Psoas muscle (tissue), 8 donors: ENCODE measurements around the gene ZNF615. TPM values are rescaled to one million over a fixed set of nuclear protein-coding genes. Genes with fewer than 3 reads are reported as not detected.
"Not testable (repeated sequence)": the region's sequence is repeated elsewhere in the genome, so short reads cannot be mapped to it uniquely, and the experiment has no call there.

ENCODE experiments used
- ATAC-seq, 4 donors: fragments of 200-7000 bp; cut with Tn5 transposase; one replicate each; pipeline ENCODE4 v1.9.1; 2020; ENCODE audit warnings: moderate library complexity in 3 of 4, mild to moderate bottlenecking in 2 of 4
- DNase-seq, 2 donors: peaks; one replicate each; pipeline ENCODE4 v3.0.0-alpha.2; 2020
- H3K27ac ChIP-seq: fragments of 200-600 bp; one replicate; pipeline ENCODE4 v1.8.0; 2022
- H3K27me3 ChIP-seq, 3 donors: fragments of 200-600 bp in 1 of 3; one replicate each; pipeline versions ENCODE4 v1.6.1 to v1.8.0; 2013 to 2022; ENCODE audit warnings: low read length in 2 of 3, mild to moderate bottlenecking in 2 of 3, moderate library complexity in 1 of 3; ENCODE audit not compliant: insufficient read depth in 3 of 3
- H3K36me3 ChIP-seq, 2 donors: fragments of 200-600 bp in 1 of 2; one replicate each; pipeline versions ENCODE4 v1.6.1 to v1.8.0; 2013 to 2022; ENCODE audit warnings: low read depth in 1 of 2, mild to moderate bottlenecking in 1 of 2, moderate library complexity in 1 of 2; ENCODE audit not compliant: insufficient read depth in 1 of 2
- H3K4me1 ChIP-seq: fragments of 200-600 bp; one replicate; pipeline ENCODE4 v1.8.0; 2022
- H3K4me3 ChIP-seq: fragments of 200-600 bp; one replicate; pipeline ENCODE4 v1.8.0; 2022; ENCODE audit warnings: mild to moderate bottlenecking
- H3K9me3 ChIP-seq: fragments of 200-600 bp; one replicate; pipeline ENCODE4 v1.8.0; 2022
- WGBS, 3 donors: extraction: QIAGEN DNeasy Blood & Tissue Kit; methylation state at CpG; one replicate each; pipeline versions ENCODE4 v1.1.6 to v1.1.7; 2013; 5-methylcytosine and 5-hydroxymethylcytosine counted together
- intact Hi-C, 2 donors: fragments of 100-400 bp; cut with DNase I; formaldehyde crosslinking; loops; one replicate each; pipeline versions ENCODE4 v1.11.0 to v1.14.2; 2022
- polyA plus RNA-seq, 3 donors: library from polyadenylated mRNA; stranded (reverse); fragments of 200-250 nt; gene quantifications; one replicate each; pipeline ENCODE4 v1.2.3, GENCODE V29; 2013
- total RNA-seq, 4 donors: library from RNA; stranded (reverse); fragmentation: NEBNext Ultra II Directional in 2 of 4; extraction: Animal tissue kit (Norgen Biotek cat#: 25700) in 2 of 4; gene quantifications; one replicate each; pipeline versions ENCODE4 v1.2.1 to v1.2.4, GENCODE V29; 2021 to 2023
- TF ChIP-seq, protein P1 (sequence below): fragments of 200-600 bp; IDR thresholded peaks from one replicate; pipeline ENCODE4 v1.8.0; 2022; ENCODE audit warnings: antibody characterized with exemption
- donor health status: healthy with polysubstance abuse.
- donor health status: DM: no; HTN: no; CAD: no; lungs with moderate emphysema.
- donor health status: Bipolar disorder and iron deficiency.
- donor health status: healthy.
- donor health status: DM: yes; HTN: yes; CAD: no.
- donor health status: DM: no; HTN: no; CAD: no.
- donor health status: DM: no; HTN: no; CAD: no.
- donor health status: DM: yes; HTN: yes; CAD: no.

ZNF615 gene
- total and polyA plus RNA-seq, 7 donors: 1.5 to 8.2 (median 5.1) TPM

DNA sequence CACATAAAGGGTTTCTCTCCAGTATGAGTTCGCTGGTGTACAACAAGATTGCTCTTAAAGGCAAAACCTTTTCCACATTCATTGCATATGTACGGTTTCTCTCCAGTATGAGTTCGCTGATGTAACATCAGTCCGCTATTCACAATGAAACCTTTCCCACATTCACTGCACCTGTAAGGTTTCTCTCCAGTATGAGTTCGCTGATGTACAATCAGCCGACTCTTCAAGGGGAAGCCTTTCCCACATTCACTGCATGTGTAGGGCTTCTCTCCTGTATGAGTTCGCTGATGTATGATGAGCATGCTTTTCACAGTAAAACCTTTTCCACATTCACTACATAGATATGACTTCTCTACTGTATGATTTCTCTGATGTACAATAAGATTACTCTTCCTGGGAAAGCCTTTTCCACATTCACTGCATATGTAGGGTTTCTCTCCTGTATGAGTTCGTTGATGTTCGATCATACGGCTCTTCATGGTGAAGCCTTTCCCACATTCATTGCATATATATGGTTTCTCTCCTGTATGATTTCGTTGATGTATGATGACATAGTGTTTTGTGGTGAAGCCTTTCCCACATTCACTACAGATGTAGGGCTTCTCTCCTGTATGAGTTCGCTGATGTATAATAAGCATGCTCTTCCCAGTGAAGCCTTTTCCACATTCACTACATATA is 26.2 kb upstream of the ZNF615 start:
- 98 to 99% (median 98%) methylated on average over 12 of the region's 12 CpGs for WGBS, 3 donors

DNA sequence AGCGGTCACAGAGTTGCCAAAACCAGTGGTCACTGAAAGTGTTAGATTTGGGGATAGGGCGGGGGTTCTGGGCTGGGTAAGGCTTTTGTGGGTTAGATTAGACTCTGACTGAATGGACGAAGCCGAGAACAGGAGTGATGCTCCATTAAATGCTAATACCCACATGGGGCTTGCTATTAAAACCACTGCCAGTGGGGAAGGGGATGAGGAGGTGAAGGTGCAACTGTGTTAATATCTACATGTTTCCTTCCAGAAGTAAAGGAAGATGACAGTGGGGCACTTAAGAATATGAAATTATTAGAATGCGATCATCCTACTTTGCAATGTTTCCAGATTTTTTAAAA is 20.7 kb upstream of the ZNF615 start:
- TF ChIP-seq, protein P1, sequence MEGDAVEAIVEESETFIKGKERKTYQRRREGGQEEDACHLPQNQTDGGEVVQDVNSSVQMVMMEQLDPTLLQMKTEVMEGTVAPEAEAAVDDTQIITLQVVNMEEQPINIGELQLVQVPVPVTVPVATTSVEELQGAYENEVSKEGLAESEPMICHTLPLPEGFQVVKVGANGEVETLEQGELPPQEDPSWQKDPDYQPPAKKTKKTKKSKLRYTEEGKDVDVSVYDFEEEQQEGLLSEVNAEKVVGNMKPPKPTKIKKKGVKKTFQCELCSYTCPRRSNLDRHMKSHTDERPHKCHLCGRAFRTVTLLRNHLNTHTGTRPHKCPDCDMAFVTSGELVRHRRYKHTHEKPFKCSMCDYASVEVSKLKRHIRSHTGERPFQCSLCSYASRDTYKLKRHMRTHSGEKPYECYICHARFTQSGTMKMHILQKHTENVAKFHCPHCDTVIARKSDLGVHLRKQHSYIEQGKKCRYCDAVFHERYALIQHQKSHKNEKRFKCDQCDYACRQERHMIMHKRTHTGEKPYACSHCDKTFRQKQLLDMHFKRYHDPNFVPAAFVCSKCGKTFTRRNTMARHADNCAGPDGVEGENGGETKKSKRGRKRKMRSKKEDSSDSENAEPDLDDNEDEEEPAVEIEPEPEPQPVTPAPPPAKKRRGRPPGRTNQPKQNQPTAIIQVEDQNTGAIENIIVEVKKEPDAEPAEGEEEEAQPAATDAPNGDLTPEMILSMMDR: no peak
- H3K36me3 ChIP-seq: peaks cover 17 to 39% of the 10 kb centered on the region in 2 donors
- DNase-seq (no peak), ATAC-seq (peak in 3 of 4 donors; percentile 17 to 38 (median 24))
- peaks cover 5% of the 10 kb centered on the region for H3K4me1 ChIP-seq
- intact Hi-C loops: loop anchor here (2.0 to 5.0 kb wide), 3 partner anchors 20 to 41 kb away; partner anchors contain the start of genes ZNF432 (in 2 of the 2), ZNF350 (in 1 of the 2) and ZNF615 (in 1 of the 2)
- H3K4me3 ChIP-seq: peak overlapping the region; percentile 92
- 16 to 19% (median 18%) methylated on average over 5 of the region's 5 CpGs for WGBS, 3 donors
- H3K27ac ChIP-seq: peak overlapping the region; percentile 96
- peaks cover 69% of the 10 kb centered on the region for H3K9me3 ChIP-seq
- H3K27me3 ChIP-seq: no peaks in the 10 kb centered on the region

More for the DNA sequence above, 26.2 kb upstream of the ZNF615 start:
- Histone ChIP-seq H3K36me3 (peaks cover 49 to 63% of the 10 kb centered on the region in 2 donors), H3K27me3 (no peaks in the 10 kb centered on the region), H3K4me1 (no peaks in the 10 kb centered on the region), H3K27ac (no peak overlapping the region), H3K4me3 (no peak overlapping the region), H3K9me3 (peaks cover 95% of the 10 kb centered on the region)
- TF ChIP-seq, protein P1: no peak
- DNase-seq: no peak
- intact Hi-C loops: no loop called here
- no peak for ATAC-seq

DNA sequence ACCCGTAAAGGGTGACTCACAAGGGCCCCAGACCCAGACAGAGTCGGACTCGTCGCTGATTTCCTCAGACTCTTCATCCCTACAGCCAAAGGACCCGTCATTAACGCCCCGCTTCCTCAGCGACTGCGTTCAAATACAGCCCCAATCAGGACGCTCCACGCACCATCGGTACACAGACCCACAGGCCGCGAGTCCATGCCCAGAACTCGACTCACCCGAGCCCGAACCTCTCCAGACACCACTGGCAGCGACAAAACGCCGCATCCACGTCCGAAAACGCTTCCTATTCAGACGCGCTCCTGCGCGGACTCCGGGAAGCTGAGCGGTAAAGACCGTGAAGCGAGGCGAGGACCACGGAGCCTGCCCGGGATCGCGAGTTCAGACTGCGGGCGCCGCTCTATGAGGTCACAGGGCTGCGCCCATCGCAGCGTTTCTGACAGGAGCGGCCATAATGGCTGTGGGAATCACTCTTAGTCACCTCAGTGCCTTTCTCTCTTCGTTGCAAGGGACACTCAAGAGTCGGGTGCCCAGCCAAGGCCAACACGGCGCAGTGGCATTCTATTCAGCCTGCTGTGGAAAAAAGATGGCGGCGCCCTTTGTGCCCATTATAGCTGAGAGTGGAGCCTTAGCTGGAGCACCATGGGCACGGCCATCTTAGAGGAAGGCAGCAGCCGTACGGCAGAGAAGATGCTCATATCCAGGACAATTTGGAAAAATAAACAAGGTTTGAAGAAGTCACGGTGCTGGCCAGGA is 20.2 kb upstream of the ZNF615 start, which contains the start of gene ZNF614:
Gene ZNF614, minus strand, starts transcription at position 353 of the 753 bp plus-strand sequence. CDS start 2,634 bp downstream, outside the sequence.
- peaks cover 5% of the 10 kb centered on the region for H3K4me1 ChIP-seq
- peaks cover 69% of the 10 kb centered on the region for H3K9me3 ChIP-seq
- TF ChIP-seq, protein P1: no peak
- H3K4me3 ChIP-seq: peak within 1 kb of the TSS; percentile 92
- H3K27ac ChIP-seq: peak within 1 kb of the TSS; percentile 96
- DNase-seq (peak; percentile 88 to 94), ATAC-seq (peak; percentile 98)
- no peaks in the 10 kb centered on the region for H3K27me3 ChIP-seq
- intact Hi-C loops: loop anchor here (2.0 to 5.0 kb wide), 3 partner anchors 19 to 41 kb away; partner anchors contain the start of genes ZNF432 (in 2 of the 2), ZNF350 (in 1 of the 2) and ZNF615 (in 1 of the 2)
- 0% methylated on average over 53 of the region's 53 CpGs for WGBS, 3 donors
- H3K36me3 ChIP-seq: peaks cover 13 to 39% of the 10 kb centered on the region in 2 donors

DNA sequence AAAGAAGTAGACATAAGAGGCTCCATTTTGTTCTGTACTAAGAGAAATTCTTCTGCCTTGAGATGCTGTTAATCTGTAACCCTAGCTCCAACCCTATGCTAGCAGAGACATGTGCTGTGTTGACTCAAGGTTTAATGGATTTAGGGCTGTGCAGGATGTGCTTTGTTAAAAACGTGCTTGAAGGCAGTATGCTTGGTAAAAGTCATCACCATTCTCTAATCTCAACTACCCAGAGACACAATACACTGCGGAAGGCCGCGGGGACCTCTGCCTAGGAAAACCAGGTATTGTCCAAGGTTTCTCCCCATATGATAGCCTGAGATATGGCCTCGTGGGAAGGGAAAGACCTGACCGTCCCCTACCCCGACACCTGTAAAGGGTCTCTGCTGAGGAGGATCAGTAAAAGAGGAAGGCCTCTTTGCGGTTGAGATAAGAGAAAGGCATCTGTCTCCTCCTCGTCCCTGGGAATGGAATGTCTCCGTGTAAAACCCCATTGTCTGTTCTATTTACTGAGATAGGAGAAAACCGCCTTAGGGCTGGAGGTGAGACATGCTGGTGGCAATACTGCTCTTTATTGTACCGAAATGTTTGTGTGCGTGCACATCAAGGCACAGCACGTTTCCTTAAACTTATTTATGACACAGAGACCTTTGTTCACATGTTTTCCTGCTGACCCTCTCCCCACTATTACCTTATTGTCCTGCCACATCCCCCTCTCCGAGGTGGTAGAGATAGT is 18.4 kb upstream of the ZNF615 start:
- WGBS, 3 donors: 86 to 93% (median 91%) methylated on average over 15 of the region's 15 CpGs
- H3K4me3 ChIP-seq, H3K27me3 ChIP-seq, H3K27ac ChIP-seq, DNase-seq, H3K4me1 ChIP-seq, ATAC-seq: not testable (repeated sequence)
- Histone ChIP-seq H3K9me3 (peaks cover 61% of the 10 kb centered on the region), H3K36me3 (peaks cover 16 to 54% of the 10 kb centered on the region in 2 donors)
- intact Hi-C loops: loop anchor here in 1 of 2 donors (5.0 kb wide), 1 partner anchor 39 kb away; the partner anchor contains the start of gene ZNF350

DNA sequence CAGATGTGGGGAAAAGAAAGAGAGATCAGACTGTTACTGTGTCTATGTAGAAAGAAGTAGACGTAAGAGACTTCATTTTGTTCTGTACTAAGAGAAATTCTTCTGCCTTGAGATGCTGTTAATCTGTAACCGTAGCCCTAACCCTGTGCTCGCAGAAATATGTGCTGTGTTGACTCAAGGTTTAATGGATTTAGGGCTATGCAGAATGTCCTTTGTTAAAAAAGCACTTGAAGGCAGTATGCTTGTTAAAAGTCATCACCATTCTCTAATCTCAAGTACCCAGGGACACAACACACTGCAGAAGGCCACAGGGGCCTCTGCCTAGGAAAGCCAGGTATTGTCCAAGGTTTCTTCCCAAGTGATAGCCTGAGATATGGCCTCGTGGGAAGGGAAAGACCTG is 16.5 kb upstream of the ZNF615 start:
- ATAC-seq, H3K27ac ChIP-seq, DNase-seq, H3K4me1 ChIP-seq, H3K27me3 ChIP-seq, intact Hi-C loops, H3K4me3 ChIP-seq: not testable (repeated sequence)
- Histone ChIP-seq H3K36me3 (peaks cover 29 to 74% of the 10 kb centered on the region in 2 donors), H3K9me3 (peaks cover 59% of the 10 kb centered on the region)
- 94 to 99% (median 98%) methylated on average over 4 of the region's 4 CpGs for WGBS, 3 donors
